Liver (tissue), 9 donors: ENCODE data around the gene CUBN. TPM values are rescaled to one million over a fixed set of nuclear protein-coding genes. Genes with fewer than 3 reads are reported as not detected.

ENCODE experiments used
- DNase-seq: peaks from one replicate; pipeline ENCODE4 v3.0.0-alpha.2; 2017; ENCODE audit warnings: low spot score
- H3K27ac ChIP-seq, 2 donors: one replicate each; pipeline ENCODE4 v1.7.0; 2013; ENCODE audit warnings: inconsistent platforms in 2 of 2, low read length in 2 of 2, control low read depth in 1 of 2, low read depth in 1 of 2, mild to moderate bottlenecking in 1 of 2
- H3K27me3 ChIP-seq, 4 donors: one replicate each; pipeline versions ENCODE4 v1.6.1 to v1.7.0; 2013; ENCODE audit warnings: low read length in 3 of 4, inconsistent platforms in 1 of 4, mild to moderate bottlenecking in 1 of 4, moderate library complexity in 1 of 4; ENCODE audit not compliant: control insufficient read depth in 4 of 4, insufficient read depth in 4 of 4
- H3K36me3 ChIP-seq, 4 donors: one replicate each; pipeline versions ENCODE4 v1.6.1 to v1.7.0; 2013; ENCODE audit warnings: low read length in 3 of 4, mild to moderate bottlenecking in 3 of 4, low read depth in 1 of 4, moderate library complexity in 1 of 4; ENCODE audit not compliant: control insufficient read depth in 4 of 4, insufficient read depth in 3 of 4
- H3K4me1 ChIP-seq, 4 donors: one replicate each; pipeline versions ENCODE4 v1.6.1 to v1.7.0; 2013; ENCODE audit warnings: low read length in 3 of 4, mild to moderate bottlenecking in 3 of 4, moderate library complexity in 1 of 4; ENCODE audit not compliant: control insufficient read depth in 4 of 4, insufficient read depth in 4 of 4
- H3K4me3 ChIP-seq, 3 donors: one replicate each; pipeline versions ENCODE4 v1.6.1 to v1.7.0; 2013; ENCODE audit warnings: low read length in 3 of 3, control low read depth in 1 of 3, low read depth in 1 of 3, mild to moderate bottlenecking in 1 of 3
- H3K9ac ChIP-seq, 2 donors: one replicate each; pipeline ENCODE4 v1.7.0; 2013; ENCODE audit warnings: low read length in 2 of 2, mild to moderate bottlenecking in 2 of 2, moderate library complexity in 2 of 2, control low read depth in 1 of 2, low read depth in 1 of 2
- H3K9me3 ChIP-seq, 4 donors: one replicate each; pipeline versions ENCODE4 v1.6.1 to v1.7.0; 2013; ENCODE audit warnings: low read length in 3 of 4; ENCODE audit not compliant: control insufficient read depth in 4 of 4
- ATF3 ChIP-seq: IDR thresholded peaks from 2 replicates; pipeline ENCODE4 v1.6.1; 2016; ENCODE audit warnings: antibody characterized with exemption
- CTCF ChIP-seq: fragments of 150-350 bp; IDR thresholded peaks from 2 replicates; pipeline ENCODE4 v1.5.1; 2017; ENCODE audit warnings: improper control_type of control experiment, low read depth, low read length; ENCODE audit not compliant: missing input control
- EGR1 ChIP-seq, 2 donors: IDR thresholded peaks; 2 replicates each; pipeline ENCODE4 v1.6.1; 2016 to 2018; ENCODE audit warnings: antibody characterized with exemption in 2 of 2, low read depth in 2 of 2
- FOXA1 ChIP-seq: IDR thresholded peaks from 2 replicates; pipeline ENCODE4 v1.6.1; 2016; ENCODE audit warnings: antibody characterized with exemption
- FOXA2 ChIP-seq: IDR thresholded peaks from 2 replicates; pipeline ENCODE4 v1.6.1; 2016; ENCODE audit warnings: antibody characterized with exemption
- HNF4A ChIP-seq, 2 donors: conservative IDR thresholded peaks; 2 replicates each; pipeline ENCODE4 v1.6.1; 2016; ENCODE audit warnings: antibody characterized with exemption in 2 of 2, mild to moderate bottlenecking in 2 of 2
- HNF4G ChIP-seq: IDR thresholded peaks from 2 replicates; pipeline ENCODE4 v1.6.1; 2016; ENCODE audit warnings: antibody characterized with exemption
- JUND ChIP-seq, 2 donors: IDR thresholded peaks; 2 replicates each; pipeline ENCODE4 v1.6.1; 2016; ENCODE audit warnings: antibody characterized with exemption in 2 of 2
- MAX ChIP-seq: IDR thresholded peaks from 2 replicates; pipeline ENCODE4 v1.6.1; 2016; ENCODE audit warnings: antibody characterized with exemption
- NR2F2 ChIP-seq: IDR thresholded peaks from 2 replicates; pipeline ENCODE4 v1.6.1; 2016; ENCODE audit warnings: antibody characterized with exemption
- RAD21 ChIP-seq, 2 donors: IDR thresholded peaks; 2 replicates each; pipeline ENCODE4 v1.6.1; 2016; ENCODE audit warnings: antibody characterized with exemption in 2 of 2, mild to moderate bottlenecking in 2 of 2
- REST ChIP-seq: IDR thresholded peaks from 2 replicates; pipeline ENCODE4 v1.6.1; 2016; ENCODE audit warnings: antibody characterized with exemption, mild to moderate bottlenecking
- RXRA ChIP-seq, 2 donors: IDR thresholded peaks; 2 replicates each; pipeline ENCODE4 v1.6.1; 2017 to 2018; ENCODE audit warnings: antibody characterized with exemption in 2 of 2, mild to moderate bottlenecking in 1 of 2
- SP1 ChIP-seq: IDR thresholded peaks from 2 replicates; pipeline ENCODE4 v1.6.1; 2018; ENCODE audit warnings: antibody characterized with exemption, mild to moderate bottlenecking
- TAF1 ChIP-seq: conservative IDR thresholded peaks from 2 replicates; pipeline ENCODE4 v1.6.1; 2016; ENCODE audit warnings: antibody characterized with exemption, mild to moderate bottlenecking
- YY1 ChIP-seq: IDR thresholded peaks from 2 replicates; pipeline ENCODE4 v1.6.1; 2016; ENCODE audit warnings: antibody characterized with exemption, mild to moderate bottlenecking
- ZBTB33 ChIP-seq: IDR thresholded peaks from 2 replicates; pipeline ENCODE4 v1.6.1; 2016; ENCODE audit warnings: antibody characterized with exemption
- WGBS: extraction: QIAGEN DNeasy Blood & Tissue Kit; methylation state at CpG from one replicate; pipeline ENCODE4 v1.1.7; 2013; 5-methylcytosine and 5-hydroxymethylcytosine counted together
- polyA plus RNA-seq, 2 donors: library from polyadenylated mRNA; stranded (reverse) in 1 of 2; unstranded in 1 of 2; fragments of 200-250 nt in 1 of 2; fragments of >200 nt in 1 of 2; fragmentation: Nextera tagmentation in 1 of 2; extraction: Ambion mirVana in 1 of 2; gene quantifications; one replicate each; pipeline versions ENCODE4 v1.2.1 to v1.2.3, GENCODE V29; 2013 to 2015
- total RNA-seq, 2 donors: library from RNA; depleted of rRNA; stranded (reverse); fragments of >200 nt; gene quantifications; one replicate each; pipeline ENCODE4 v1.2.3, GENCODE V29; 2014
- donor health status: healthy.
- donor health status: healthy.
- donor health status: healthy.
- donor health status: healthy.
- donor health status: healthy.

The CUBN gene
- total and polyA plus RNA-seq, 4 donors = 0.01 to 0.67 (median 0.30) TPM

- H3K4me3 ChIP-seq = no peak overlapping the region
- no peaks in the 10 kb centered on the region for H3K9me3 ChIP-seq
- no peak overlapping the region for H3K27ac ChIP-seq
- H3K27me3 ChIP-seq = no peaks in the 10 kb centered on the region
- no peak overlapping the region for H3K9ac ChIP-seq
- H3K36me3 ChIP-seq = no peaks in the 10 kb centered on the region
- peaks cover 0 to 5% (median 0%) of the 10 kb centered on the region in 4 donors for H3K4me1 ChIP-seq
- DNase-seq = no peak
- TF ChIP-seq SP1 (no peak), HNF4G (no peak), FOXA2 (no peak), HNF4A (conservative IDR thresholded peaks at IDR 0.05) (no peak), ATF3 (no peak), RXRA (IDR thresholded peaks at IDR 0.05) (no peak), TAF1 (no peak), NR2F2 (no peak), YY1 (no peak), FOXA1 (no peak), MAX (no peak), CTCF (no peak), REST (no peak)
- whole genome bisulfite sequencing = 58% methylated on average over 5 of the region's 5 CpGs
Observed at GRCh38 chr10:16952080-16952479, 177.5 kb downstream of the CUBN start.

GRCh38 chr10:16950656-16951601 is 178.7 kb downstream of the CUBN start:
- Histone ChIP-seq H3K36me3 (no peaks in the 10 kb centered on the region), H3K9ac (no peak overlapping the region), H3K9me3 (no peaks in the 10 kb centered on the region), H3K4me1 (peaks cover 0 to 5% (median 0%) of the 10 kb centered on the region in 4 donors), H3K27ac (no peak overlapping the region), H3K4me3 (no peak overlapping the region), H3K27me3 (no peaks in the 10 kb centered on the region)
- WGBS = 63% methylated on average over 8 of the region's 8 CpGs
- no peak for DNase-seq
- TF ChIP-seq ZBTB33 = no peak
- TF ChIP-seq RAD21 (IDR thresholded peaks at IDR 0.05) = no peak
- no peak for TF ChIP-seq JUND (IDR thresholded peaks at IDR 0.05)
- TF ChIP-seq TAF1 = no peak
- no peak for TF ChIP-seq SP1
- TF ChIP-seq EGR1 (IDR thresholded peaks at IDR 0.05; ENCODE audit: low read depth in 2 of 2) = no peak
- TF ChIP-seq NR2F2 = no peak
